Parathyroid adenoma (tissue), 2 donors: ENCODE data around the gene DNAH1.

Source experiments
- H2AFZ ChIP-seq: fragments of 300-600 bp; sonication (generic); one replicate; pipeline ENCODE4 v1.7.0; 2017; ENCODE audit warnings: antibody characterized with exemption, mild to moderate bottlenecking
- H3K27ac ChIP-seq: fragments of 300-600 bp; sonication (generic); one replicate; pipeline ENCODE4 v1.7.0; 2017
- H3K27me3 ChIP-seq: fragments of 300-600 bp; sonication (generic); one replicate; pipeline ENCODE4 v1.7.0; 2017; ENCODE audit warnings: low read length; ENCODE audit not compliant: control insufficient read depth, insufficient read depth
- H3K36me3 ChIP-seq: fragments of 300-600 bp; sonication (generic); one replicate; pipeline ENCODE4 v1.7.0; 2017; ENCODE audit warnings: low read length; ENCODE audit not compliant: control insufficient read depth, insufficient read depth
- H3K4me1 ChIP-seq: fragments of 300-600 bp; sonication (generic); one replicate; pipeline ENCODE4 v1.7.0; 2017; ENCODE audit warnings: control low read depth
- H3K4me2 ChIP-seq: fragments of 300-600 bp; sonication (generic); one replicate; pipeline ENCODE4 v1.7.0; 2017; ENCODE audit warnings: low read length
- H3K4me3 ChIP-seq: fragments of 300-600 bp; sonication (generic); one replicate; pipeline ENCODE4 v1.7.0; 2017; ENCODE audit warnings: low read depth, low read length
- H3K79me2 ChIP-seq: fragments of 300-600 bp; sonication (generic); one replicate; pipeline ENCODE4 v1.7.0; 2017; ENCODE audit warnings: control low read depth
- H3K9ac ChIP-seq: fragments of 300-600 bp; sonication (generic); one replicate; pipeline ENCODE4 v1.7.0; 2017; ENCODE audit warnings: mild to moderate bottlenecking
- H3K9me3 ChIP-seq: fragments of 300-600 bp; sonication (generic); one replicate; pipeline ENCODE4 v1.7.0; 2017; ENCODE audit warnings: low read length; ENCODE audit not compliant: control insufficient read depth
- TF ChIP-seq, protein P1 (sequence below): fragments of 300-600 bp; sonication (generic); IDR thresholded peaks from one replicate; pipeline ENCODE4 v1.7.0; 2017; ENCODE audit warnings: antibody characterized with exemption, mild to moderate bottlenecking
- donor health status: primary hyperparathyroidism.

DNAH1 gene

DNA sequence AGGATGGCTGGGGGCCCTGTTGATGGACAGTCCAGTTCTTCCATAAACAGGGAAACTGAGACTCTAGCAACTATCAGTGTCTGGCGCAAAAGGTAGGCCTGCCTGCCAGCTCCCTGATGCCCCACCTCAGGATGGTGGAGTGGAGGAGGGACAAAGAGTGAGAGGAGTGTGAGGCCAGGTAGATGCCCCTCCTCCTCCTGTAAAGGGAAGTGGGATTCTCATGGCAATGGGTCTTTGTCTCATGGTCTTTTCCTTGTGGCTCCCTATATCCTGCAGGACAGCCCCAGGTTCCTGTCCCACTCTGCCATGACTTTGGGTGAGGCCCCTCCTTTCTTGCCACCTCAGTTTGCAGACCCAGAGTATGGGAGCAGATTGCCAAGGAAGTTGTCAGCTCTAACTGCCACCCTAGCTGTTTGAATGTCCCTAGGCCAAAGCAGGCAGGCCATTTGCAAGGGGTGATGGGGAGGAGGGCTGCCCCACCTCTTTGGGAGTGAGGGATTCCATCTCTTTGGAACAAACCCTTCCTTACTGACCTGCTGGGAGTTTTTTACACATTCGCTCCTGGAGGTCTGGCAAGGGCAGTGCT, 2.8 kb upstream of the DNAH1 start:
- no peak overlapping the region for H2AFZ ChIP-seq
- no peaks in the 10 kb centered on the region for H3K79me2 ChIP-seq
- H3K36me3 ChIP-seq: no peaks in the 10 kb centered on the region
- TF ChIP-seq, protein P1, sequence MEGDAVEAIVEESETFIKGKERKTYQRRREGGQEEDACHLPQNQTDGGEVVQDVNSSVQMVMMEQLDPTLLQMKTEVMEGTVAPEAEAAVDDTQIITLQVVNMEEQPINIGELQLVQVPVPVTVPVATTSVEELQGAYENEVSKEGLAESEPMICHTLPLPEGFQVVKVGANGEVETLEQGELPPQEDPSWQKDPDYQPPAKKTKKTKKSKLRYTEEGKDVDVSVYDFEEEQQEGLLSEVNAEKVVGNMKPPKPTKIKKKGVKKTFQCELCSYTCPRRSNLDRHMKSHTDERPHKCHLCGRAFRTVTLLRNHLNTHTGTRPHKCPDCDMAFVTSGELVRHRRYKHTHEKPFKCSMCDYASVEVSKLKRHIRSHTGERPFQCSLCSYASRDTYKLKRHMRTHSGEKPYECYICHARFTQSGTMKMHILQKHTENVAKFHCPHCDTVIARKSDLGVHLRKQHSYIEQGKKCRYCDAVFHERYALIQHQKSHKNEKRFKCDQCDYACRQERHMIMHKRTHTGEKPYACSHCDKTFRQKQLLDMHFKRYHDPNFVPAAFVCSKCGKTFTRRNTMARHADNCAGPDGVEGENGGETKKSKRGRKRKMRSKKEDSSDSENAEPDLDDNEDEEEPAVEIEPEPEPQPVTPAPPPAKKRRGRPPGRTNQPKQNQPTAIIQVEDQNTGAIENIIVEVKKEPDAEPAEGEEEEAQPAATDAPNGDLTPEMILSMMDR: no peak
- no peak overlapping the region for H3K27ac ChIP-seq
- H3K4me1 ChIP-seq: no peaks in the 10 kb centered on the region
- H3K27me3 ChIP-seq: no peaks in the 10 kb centered on the region
- H3K9ac ChIP-seq: no peak overlapping the region
- H3K4me2 ChIP-seq: no peak overlapping the region
- H3K4me3 ChIP-seq: no peak overlapping the region
- no peaks in the 10 kb centered on the region for H3K9me3 ChIP-seq

DNA sequence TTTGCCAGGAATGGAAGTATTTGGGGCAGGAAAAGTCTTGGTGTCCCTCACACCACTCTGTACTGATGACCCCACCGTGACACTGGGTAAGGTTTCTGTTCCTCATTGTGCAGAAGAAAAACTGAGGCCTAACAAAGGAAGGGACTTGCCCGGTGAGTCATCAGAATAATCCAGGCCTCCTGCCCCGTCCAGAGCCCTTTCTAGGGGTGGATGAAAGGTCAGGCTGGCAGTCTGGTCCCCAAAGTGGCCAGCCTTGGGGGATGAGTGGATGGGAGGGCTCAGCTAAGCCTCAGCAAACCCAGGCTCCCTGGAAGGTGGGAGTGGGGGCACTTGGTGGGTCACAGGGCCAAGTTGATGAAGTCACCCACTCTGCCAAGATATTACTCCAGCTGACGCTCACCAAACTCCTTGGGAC, 2.3 kb upstream of the DNAH1 start:
- Histone ChIP-seq H3K4me2 (no peak overlapping the region), H3K79me2 (no peaks in the 10 kb centered on the region), H3K27me3 (no peaks in the 10 kb centered on the region), H3K9me3 (no peaks in the 10 kb centered on the region), H3K9ac (no peak overlapping the region), H3K36me3 (no peaks in the 10 kb centered on the region), H3K27ac (no peak overlapping the region), H3K4me1 (no peaks in the 10 kb centered on the region), H2AFZ (no peak overlapping the region), H3K4me3 (no peak overlapping the region)
- TF ChIP-seq, protein P1: no peak

DNA sequence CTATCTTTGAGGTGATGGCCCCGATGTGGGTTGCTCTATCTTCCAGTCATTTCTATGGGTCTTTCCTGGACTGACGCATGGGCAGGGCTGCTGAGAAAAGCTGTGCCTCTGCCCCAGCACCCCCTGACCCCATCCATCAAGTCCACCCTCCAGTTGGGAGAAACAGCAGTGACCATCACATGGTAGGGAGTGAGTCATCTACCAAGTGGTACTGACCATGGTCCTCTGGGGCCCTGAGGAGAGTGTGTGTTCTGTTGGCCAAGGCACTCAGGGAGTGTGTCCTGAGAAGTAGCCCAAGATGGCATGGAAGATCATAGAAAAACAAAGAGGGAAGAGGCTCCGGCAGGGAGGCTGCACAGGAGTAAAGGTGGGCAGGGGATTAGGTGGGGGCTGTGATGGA, 1.6 kb upstream of the DNAH1 start:
- H3K79me2 ChIP-seq: no peaks in the 10 kb centered on the region
- no peak overlapping the region for H3K9ac ChIP-seq
- H2AFZ ChIP-seq: no peak overlapping the region
- H3K9me3 ChIP-seq: no peaks in the 10 kb centered on the region
- no peak overlapping the region for H3K4me3 ChIP-seq
- TF ChIP-seq, protein P1: no peak
- H3K4me1 ChIP-seq: no peaks in the 10 kb centered on the region
- no peak overlapping the region for H3K4me2 ChIP-seq
- H3K27ac ChIP-seq: no peak overlapping the region
- H3K36me3 ChIP-seq: no peaks in the 10 kb centered on the region
- no peaks in the 10 kb centered on the region for H3K27me3 ChIP-seq

DNA sequence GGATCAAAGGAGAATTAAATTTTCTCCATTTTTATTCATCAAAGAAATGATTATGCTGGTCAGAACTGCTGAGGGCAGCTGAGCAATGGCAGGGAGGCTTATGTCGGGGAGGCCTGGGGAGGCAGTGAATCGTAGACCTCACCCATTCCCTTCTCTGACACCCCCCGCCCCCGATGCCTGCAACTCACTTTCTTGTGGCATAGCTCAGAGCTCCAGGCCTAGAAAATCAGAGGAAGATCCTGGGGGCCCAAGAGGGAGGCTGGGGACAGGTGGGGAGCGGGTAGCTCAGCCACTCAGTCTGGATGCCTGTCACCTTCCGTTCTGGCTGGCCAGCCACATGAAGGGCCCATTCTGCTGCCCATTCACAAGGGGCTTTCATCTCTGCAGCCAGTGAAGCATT, 1.1 kb upstream of the DNAH1 start:
- Histone ChIP-seq H3K4me3 (no peak overlapping the region), H3K4me2 (no peak overlapping the region), H2AFZ (no peak overlapping the region), H3K9me3 (no peaks in the 10 kb centered on the region), H3K27ac (no peak overlapping the region), H3K27me3 (no peaks in the 10 kb centered on the region), H3K9ac (no peak overlapping the region), H3K79me2 (no peaks in the 10 kb centered on the region), H3K36me3 (no peaks in the 10 kb centered on the region), H3K4me1 (no peaks in the 10 kb centered on the region)
- TF ChIP-seq, protein P1: no peak
